NT2/D1 (cell line): Measurements from ENCODE around the gene RNF220.

ENCODE experiments used
- DNase-seq: peaks from one replicate; pipeline ENCODE4 v3.0.0-alpha.2; 2011; ENCODE audit warnings: low read depth, low spot score
- H3K27me3 ChIP-seq: 2 replicates; pipeline ENCODE4 v1.6.0; 2011; ENCODE audit warnings: mild to moderate bottlenecking; ENCODE audit not compliant: insufficient read length, insufficient read depth
- H3K36me3 ChIP-seq: 2 replicates; pipeline ENCODE4 v1.6.1; 2011; ENCODE audit warnings: mild to moderate bottlenecking, low read length, mixed read lengths; ENCODE audit not compliant: insufficient read depth, insufficient read length
- H3K4me1 ChIP-seq: 2 replicates; pipeline ENCODE4 v1.5.1; 2011; ENCODE audit not compliant: insufficient read depth, insufficient read length
- H3K4me3 ChIP-seq: 2 replicates; pipeline ENCODE4 v1.5.1; 2011; ENCODE audit warnings: low read depth; ENCODE audit not compliant: insufficient read length
- H3K9ac ChIP-seq: 2 replicates; pipeline ENCODE4 v1.6.0; 2011; ENCODE audit warnings: low read depth; ENCODE audit not compliant: insufficient read length
- H3K9me3 ChIP-seq: 2 replicates; pipeline ENCODE4 v1.5.1; 2011; ENCODE audit warnings: mild to moderate bottlenecking, low read length; ENCODE audit not compliant: insufficient read depth
- SUZ12 ChIP-seq: IDR thresholded peaks from 2 replicates; pipeline ENCODE4 v1.6.1; 2011; ENCODE audit not compliant: insufficient read length, insufficient read depth; ENCODE audit errors: extremely low read depth
- YY1 ChIP-seq: IDR thresholded peaks from 2 replicates; pipeline ENCODE4 v1.6.1; 2011; ENCODE audit not compliant: insufficient read length, insufficient read depth
- ZNF274 ChIP-seq: IDR thresholded peaks from 2 replicates; pipeline ENCODE4 v1.6.1; 2011; ENCODE audit warnings: mild to moderate bottlenecking, low read depth, low read length

The RNF220 gene

DNA sequence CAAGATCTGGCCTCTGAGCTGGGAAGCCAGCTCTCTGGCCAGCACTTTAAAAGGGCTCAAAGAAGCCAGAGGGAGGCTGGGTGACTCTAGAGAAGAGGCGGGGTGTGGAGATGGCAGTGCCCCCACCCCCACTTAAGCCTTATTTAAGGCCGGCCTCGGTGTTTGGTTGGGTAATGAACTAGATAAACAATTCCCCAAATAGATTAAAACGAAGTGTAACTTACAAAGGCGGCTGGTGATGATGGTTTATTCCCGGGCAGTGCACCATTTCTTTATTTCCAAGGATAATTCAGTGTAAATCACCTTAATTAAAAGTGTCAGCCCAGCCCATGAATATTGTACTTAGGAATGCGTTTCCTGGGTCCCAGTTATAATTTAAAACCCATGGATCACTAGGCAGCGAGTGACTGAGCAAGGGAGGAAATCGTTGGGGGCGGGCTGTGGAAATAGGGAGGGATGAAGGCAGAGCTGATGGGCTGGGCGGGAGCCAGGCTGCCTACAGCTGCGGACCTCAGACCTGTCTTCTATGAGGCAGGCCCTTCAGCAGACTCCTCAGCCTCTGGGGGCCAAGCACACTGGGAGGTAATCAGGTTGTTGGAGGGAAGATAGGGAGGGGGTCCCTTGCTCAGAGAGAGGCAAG, 214.3 kb downstream of the RNF220 start:
- no peak overlapping the region for H3K9ac ChIP-seq
- DNase-seq = no peak

DNA sequence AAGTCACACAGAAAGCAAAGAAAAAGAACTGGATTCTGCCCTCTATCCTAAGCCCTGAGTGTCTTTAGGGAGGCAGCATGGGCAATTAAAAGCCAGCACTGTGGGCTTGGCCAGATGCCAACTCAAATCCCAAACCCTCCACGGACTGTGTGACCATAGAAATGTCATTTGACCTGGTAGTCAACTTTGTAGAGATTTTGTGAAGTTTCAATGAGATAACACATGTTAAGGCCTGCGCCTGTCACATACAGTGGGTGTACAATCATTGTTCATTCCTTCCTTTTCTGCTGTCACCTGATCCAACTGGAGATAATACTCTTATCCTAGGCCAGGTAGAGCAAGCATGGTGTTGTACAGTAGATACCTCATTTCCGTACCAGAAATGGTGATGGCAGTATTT, 215.0 kb downstream of the RNF220 start:
- peaks cover 10% of the 10 kb centered on the region for H3K4me1 ChIP-seq
- peak overlapping the region; percentile 13 for H3K9ac ChIP-seq
- TF ChIP-seq ZNF274 = no peak
- TF ChIP-seq SUZ12 = no peak
- no peak for TF ChIP-seq YY1
- H3K4me3 ChIP-seq = no peak overlapping the region
- H3K9me3 ChIP-seq = no peaks in the 10 kb centered on the region
- no peaks in the 10 kb centered on the region for H3K36me3 ChIP-seq
- DNase-seq = no peak
- peaks cover 48% of the 10 kb centered on the region for H3K27me3 ChIP-seq

More for the DNA sequence above, 214.3 kb downstream of the RNF220 start:
- no peaks in the 10 kb centered on the region for H3K36me3 ChIP-seq
- H3K4me3 ChIP-seq = no peak overlapping the region
- TF ChIP-seq ZNF274 (no peak), SUZ12 (no peak), YY1 (no peak)
- H3K4me1 ChIP-seq = peaks cover 10% of the 10 kb centered on the region
- no peaks in the 10 kb centered on the region for H3K9me3 ChIP-seq
- H3K27me3 ChIP-seq = peaks cover 53% of the 10 kb centered on the region

DNA sequence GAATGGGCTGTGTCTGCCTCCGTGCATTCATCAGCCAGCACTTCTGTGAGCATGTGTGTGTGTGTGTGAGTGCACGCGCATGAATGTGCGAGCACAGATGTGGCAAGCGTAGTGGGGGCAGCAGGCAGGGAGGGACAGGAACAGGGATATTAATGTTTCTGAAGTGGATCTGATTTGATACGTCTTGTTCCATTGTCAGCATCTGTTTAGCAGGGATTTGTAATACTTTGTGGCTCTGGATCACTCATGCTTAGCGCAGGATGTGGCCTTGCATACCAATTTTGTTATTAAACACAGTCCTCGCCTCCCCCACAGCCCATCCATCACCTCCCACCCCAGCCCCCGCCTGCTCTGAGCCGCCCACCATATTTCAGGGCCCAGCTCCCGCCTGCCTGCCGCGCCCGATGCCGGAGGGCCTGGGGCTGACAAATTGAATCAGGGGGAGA, 216.8 kb downstream of the RNF220 start:
- Histone ChIP-seq H3K9ac (no peak overlapping the region), H3K4me1 (peaks cover 10% of the 10 kb centered on the region), H3K27me3 (peaks cover 30% of the 10 kb centered on the region), H3K9me3 (no peaks in the 10 kb centered on the region), H3K4me3 (no peak overlapping the region), H3K36me3 (no peaks in the 10 kb centered on the region)
- TF ChIP-seq SUZ12 = no peak
- TF ChIP-seq ZNF274 = no peak
- no peak for TF ChIP-seq YY1
- no peak for DNase-seq

GRCh38 chr1:44624268-44624901, 219.3 kb downstream of the RNF220 start:
- peaks cover 10% of the 10 kb centered on the region for H3K27me3 ChIP-seq
- H3K4me1 ChIP-seq = peaks cover 5% of the 10 kb centered on the region
- TF ChIP-seq ZNF274 (no peak), YY1 (no peak), SUZ12 (no peak)
- no peak overlapping the region for H3K9ac ChIP-seq
- DNase-seq = no peak
- H3K36me3 ChIP-seq = no peaks in the 10 kb centered on the region
- H3K9me3 ChIP-seq = no peaks in the 10 kb centered on the region
- H3K4me3 ChIP-seq = no peak overlapping the region

GRCh38 chr1:44625348-44625747, 220.3 kb downstream of the RNF220 start:
- peaks cover 10% of the 10 kb centered on the region for H3K27me3 ChIP-seq
- TF ChIP-seq SUZ12 (no peak), ZNF274 (no peak), YY1 (no peak)

DNA sequence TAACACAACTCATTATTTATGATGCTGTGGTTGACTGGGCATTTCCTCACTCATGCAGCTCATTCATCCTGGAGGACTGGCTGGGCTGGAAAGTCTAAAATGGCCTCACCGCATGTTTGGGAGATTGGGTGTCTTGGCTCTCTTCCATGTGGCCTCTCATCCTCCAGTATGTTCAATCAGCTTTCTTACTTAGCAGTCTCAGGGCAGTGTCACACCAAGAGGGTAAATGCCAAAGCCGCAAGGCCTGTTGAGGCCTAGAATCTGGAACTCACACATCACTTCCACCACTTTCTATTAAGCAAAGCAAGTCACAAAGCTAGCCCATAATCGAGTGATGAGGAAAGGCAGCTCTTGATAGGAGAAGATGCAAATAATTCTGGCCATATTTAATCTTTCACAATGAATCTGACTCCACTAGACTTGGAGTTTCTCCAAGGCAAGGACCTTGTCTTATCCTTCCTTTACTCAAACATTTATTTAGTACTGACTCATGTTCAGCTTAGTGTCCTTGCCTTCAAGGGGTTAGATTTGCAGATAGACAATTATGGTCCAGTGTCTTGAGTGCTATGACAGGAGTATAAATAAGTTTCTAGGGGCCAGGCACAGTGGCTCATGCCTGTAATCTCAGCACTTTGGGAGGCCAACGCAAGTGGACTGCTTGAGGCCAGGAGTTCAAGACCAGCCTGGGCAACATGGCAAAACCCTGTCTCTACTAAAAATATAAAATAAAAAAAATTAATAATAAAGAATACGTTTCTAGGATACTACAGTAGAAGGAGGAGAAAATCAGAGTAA, 224.1 kb downstream of the RNF220 start:
- no peak overlapping the region for H3K4me3 ChIP-seq
- peaks cover under 1% of the 10 kb centered on the region for H3K27me3 ChIP-seq
- H3K36me3 ChIP-seq = peaks cover 17% of the 10 kb centered on the region
- TF ChIP-seq SUZ12 (no peak), YY1 (no peak)
- H3K9ac ChIP-seq = no peak overlapping the region
- no peaks in the 10 kb centered on the region for H3K9me3 ChIP-seq
- DNase-seq = no peak
- peaks cover 14% of the 10 kb centered on the region for H3K4me1 ChIP-seq

More at GRCh38 chr1:44625348-44625747, 220.3 kb downstream of the RNF220 start:
- Histone ChIP-seq H3K36me3 (no peaks in the 10 kb centered on the region), H3K4me3 (no peak overlapping the region), H3K9ac (no peak overlapping the region), H3K9me3 (no peaks in the 10 kb centered on the region), H3K4me1 (no peaks in the 10 kb centered on the region)
- no peak for DNase-seq

DNA sequence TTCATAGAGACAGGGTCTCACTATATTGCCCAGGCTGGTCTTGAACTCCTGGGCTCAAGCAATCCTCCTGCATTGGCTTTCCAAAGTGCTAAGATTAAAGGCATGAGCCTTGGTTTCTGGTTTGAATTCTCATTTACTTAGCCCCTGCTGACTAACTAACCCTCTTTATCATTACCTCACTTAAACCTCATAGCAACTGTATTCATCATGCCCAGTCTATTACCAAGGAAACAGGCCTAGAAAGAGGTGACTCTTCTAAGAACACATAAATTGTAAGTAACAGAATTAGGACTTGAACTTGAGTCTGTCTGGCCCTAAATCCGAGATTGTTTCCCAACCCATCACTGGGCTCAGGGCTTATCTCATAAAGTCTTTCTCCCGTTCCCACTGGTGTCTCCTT, 225.1 kb downstream of the RNF220 start:
- Histone ChIP-seq H3K4me1 (peaks cover 14% of the 10 kb centered on the region), H3K9me3 (no peaks in the 10 kb centered on the region), H3K36me3 (peaks cover 27% of the 10 kb centered on the region), H3K4me3 (no peak overlapping the region), H3K9ac (no peak overlapping the region), H3K27me3 (no peaks in the 10 kb centered on the region)
- no peak for DNase-seq
- TF ChIP-seq ZNF274 (no peak), YY1 (no peak), SUZ12 (no peak)
